Suprapubic skin (tissue), 4 donors: ENCODE data around the gene ADAM19. TPM values are rescaled to one million over a fixed set of nuclear protein-coding genes. Genes with fewer than 3 reads are reported as not detected.

Source experiments
- DNase-seq, 2 donors: peaks; one replicate each; pipeline ENCODE4 v3.0.0-alpha.2; 2019; ENCODE audit warnings: low spot score in 2 of 2
- H3K27ac ChIP-seq: fragments of 200-600 bp; sonication (generic); one replicate; pipeline ENCODE4 v1.5.1; 2019
- H3K27me3 ChIP-seq: fragments of 200-600 bp; sonication (generic); one replicate; pipeline ENCODE4 v1.5.1; 2019
- H3K36me3 ChIP-seq: fragments of 200-600 bp; sonication (generic); one replicate; pipeline ENCODE4 v1.5.1; 2019
- H3K4me1 ChIP-seq: fragments of 200-600 bp; sonication (generic); one replicate; pipeline ENCODE4 v1.5.1; 2019
- H3K4me3 ChIP-seq: fragments of 200-600 bp; sonication (generic); one replicate; pipeline ENCODE4 v1.5.1; 2019; ENCODE audit warnings: mild to moderate bottlenecking
- H3K9me3 ChIP-seq: fragments of 200-600 bp; sonication (generic); one replicate; pipeline ENCODE4 v1.5.1; 2019
- CTCF ChIP-seq, 2 donors: fragments of 200-600 bp in 1 of 2; fragments of 450-650 bp in 1 of 2; sonication (generic) in 1 of 2; IDR thresholded peaks; one replicate each; pipeline ENCODE4 v1.5.1; 2016 to 2019; ENCODE audit warnings: antibody characterized with exemption in 2 of 2, mild to moderate bottlenecking in 1 of 2, moderate library complexity in 1 of 2
- EP300 ChIP-seq: sonication (generic); formaldehyde crosslinking; IDR thresholded peaks from one replicate; pipeline ENCODE4 v1.6.1; 2017; ENCODE audit warnings: antibody characterized with exemption
- POLR2A ChIP-seq, 2 donors: fragments of 450-650 bp; IDR thresholded peaks; one replicate each; pipeline ENCODE4 v1.6.1; 2017; ENCODE audit warnings: antibody characterized with exemption in 2 of 2, mild to moderate bottlenecking in 2 of 2, moderate library complexity in 2 of 2
- POLR2AphosphoS5 ChIP-seq, 3 donors: sonication (generic); formaldehyde crosslinking; IDR thresholded peaks; one replicate each; pipeline ENCODE4 v1.6.1; 2017; ENCODE audit warnings: antibody characterized with exemption in 3 of 3
- WGBS: methylation state at CpG from one replicate; pipeline ENCODE4 v1.1.5; 2018; 5-methylcytosine and 5-hydroxymethylcytosine counted together
- total RNA-seq, 4 donors: library from RNA; depleted of rRNA; stranded (reverse); fragments of >200 nt; gene quantifications; one replicate each; pipeline ENCODE4 v1.1.0, GENCODE V29; 2016

ADAM19 gene
- total RNA-seq, 4 donors from 2014 or later: 0.42 to 2.6 (median 1.3) TPM

- DNase-seq: no peak
- no peak overlapping the region for H3K27ac ChIP-seq
- no peaks in the 10 kb centered on the region for H3K27me3 ChIP-seq
- no peak for TF ChIP-seq EP300
- no peak for TF ChIP-seq CTCF (IDR thresholded peaks at IDR 0.05)
- no peak for TF ChIP-seq POLR2A (IDR thresholded peaks at IDR 0.05)
- TF ChIP-seq POLR2AphosphoS5 (IDR thresholded peaks at IDR 0.05): no peak
- H3K4me3 ChIP-seq: no peak overlapping the region
- H3K9me3 ChIP-seq: no peaks in the 10 kb centered on the region
- no peaks in the 10 kb centered on the region for H3K36me3 ChIP-seq
- peaks cover 4% of the 10 kb centered on the region for H3K4me1 ChIP-seq
- 80% methylated on average over 4 of the region's 4 CpGs for WGBS
Measured at GRCh38 chr5:157548513-157549282, 26.9 kb downstream of the ADAM19 start.

- H3K9me3 ChIP-seq: no peaks in the 10 kb centered on the region
- no peak for TF ChIP-seq POLR2AphosphoS5 (IDR thresholded peaks at IDR 0.05)
- no peak for TF ChIP-seq POLR2A (IDR thresholded peaks at IDR 0.05)
- no peak for TF ChIP-seq CTCF (IDR thresholded peaks at IDR 0.05)
- TF ChIP-seq EP300: no peak
Measured at GRCh38 chr5:157547941-157548512, 27.5 kb downstream of the ADAM19 start.

GRCh38 chr5:157546456-157547100 is 29.0 kb downstream of the ADAM19 start:
- H3K4me1 ChIP-seq: peaks cover 8% of the 10 kb centered on the region
- no peak overlapping the region for H3K27ac ChIP-seq
- DNase-seq: no peak
- no peaks in the 10 kb centered on the region for H3K36me3 ChIP-seq
- H3K27me3 ChIP-seq: no peaks in the 10 kb centered on the region
- H3K4me3 ChIP-seq: no peak overlapping the region
- no peaks in the 10 kb centered on the region for H3K9me3 ChIP-seq
- no peak for TF ChIP-seq EP300
- no peak for TF ChIP-seq POLR2AphosphoS5 (IDR thresholded peaks at IDR 0.05)
- no peak for TF ChIP-seq CTCF (IDR thresholded peaks at IDR 0.05)
- no peak for TF ChIP-seq POLR2A (IDR thresholded peaks at IDR 0.05)
- 55% methylated on average over 6 of the region's 6 CpGs for WGBS

More at GRCh38 chr5:157547941-157548512, 27.5 kb downstream of the ADAM19 start:
- H3K4me1 ChIP-seq: peaks cover 4% of the 10 kb centered on the region
- no peaks in the 10 kb centered on the region for H3K27me3 ChIP-seq
- no peak for DNase-seq
- no peak overlapping the region for H3K4me3 ChIP-seq
- 76% methylated on average over 3 of the region's 3 CpGs for WGBS
- H3K36me3 ChIP-seq: no peaks in the 10 kb centered on the region
- H3K27ac ChIP-seq: no peak overlapping the region

GRCh38 chr5:157545610-157546310 is 29.8 kb downstream of the ADAM19 start:
- TF ChIP-seq POLR2A (IDR thresholded peaks at IDR 0.05) (no peak), POLR2AphosphoS5 (IDR thresholded peaks at IDR 0.05) (no peak)
- H3K27ac ChIP-seq: no peak overlapping the region
- peaks cover 16% of the 10 kb centered on the region for H3K4me1 ChIP-seq
- whole genome bisulfite sequencing: 96% methylated on average over 3 of the region's 4 CpGs
- H3K36me3 ChIP-seq: no peaks in the 10 kb centered on the region
- H3K4me3 ChIP-seq: no peak overlapping the region
- DNase-seq: no peak
- no peaks in the 10 kb centered on the region for H3K9me3 ChIP-seq
- H3K27me3 ChIP-seq: no peaks in the 10 kb centered on the region

GRCh38 chr5:157544623-157544989 is 31.0 kb downstream of the ADAM19 start:
- H3K36me3 ChIP-seq: no peaks in the 10 kb centered on the region
- 85% methylated on average over 7 of the region's 7 CpGs for WGBS
- H3K9me3 ChIP-seq: no peaks in the 10 kb centered on the region
- DNase-seq: no peak
- peaks cover 19% of the 10 kb centered on the region for H3K4me1 ChIP-seq
- TF ChIP-seq EP300 (no peak), POLR2AphosphoS5 (IDR thresholded peaks at IDR 0.05) (no peak), CTCF (IDR thresholded peaks at IDR 0.05) (no peak), POLR2A (IDR thresholded peaks at IDR 0.05) (no peak)
- H3K27me3 ChIP-seq: no peaks in the 10 kb centered on the region
- no peak overlapping the region for H3K4me3 ChIP-seq
- no peak overlapping the region for H3K27ac ChIP-seq
